GM19025 (cell line): ENCODE data around the gene PARD3B.

Source experiments
- ATAC-seq: cut with Tn5 transposase; IDR thresholded peaks from one replicate; pipeline ENCODE4 v1.9.1; 2021; ENCODE audit warnings: mild to moderate bottlenecking, low read depth, moderate library complexity; ENCODE audit not compliant: unreplicated experiment

Gene PARD3B

GRCh38 chr2:204743393-204743960 is 198.2 kb downstream of the PARD3B start:
- no peak for ATAC-seq

GRCh38 chr2:204744506-204744905 is 199.2 kb downstream of the PARD3B start:
- no peak for ATAC-seq

- no peak for ATAC-seq
Observed at GRCh38 chr2:204748286-204748685, 203.0 kb downstream of the PARD3B start.

DNA sequence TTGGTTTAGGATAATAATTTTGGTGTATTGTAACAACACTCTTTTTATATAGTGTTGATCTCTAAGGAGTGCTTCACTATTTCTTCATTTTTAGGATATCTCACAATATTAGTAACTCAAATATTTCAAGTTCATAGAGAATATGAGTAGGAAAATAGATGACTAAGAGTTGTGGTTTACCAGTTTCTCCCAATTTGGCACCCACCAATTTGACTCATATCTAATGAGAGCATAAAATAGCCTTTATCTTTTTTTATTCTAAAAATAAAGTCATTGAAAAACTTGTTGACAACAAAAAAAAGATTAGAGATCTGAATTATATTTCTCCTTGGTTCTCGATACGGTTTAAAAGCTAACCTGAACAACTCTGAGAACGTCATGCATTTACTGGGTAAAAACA is 204.0 kb downstream of the PARD3B start:
- ATAC-seq, result no peak

DNA sequence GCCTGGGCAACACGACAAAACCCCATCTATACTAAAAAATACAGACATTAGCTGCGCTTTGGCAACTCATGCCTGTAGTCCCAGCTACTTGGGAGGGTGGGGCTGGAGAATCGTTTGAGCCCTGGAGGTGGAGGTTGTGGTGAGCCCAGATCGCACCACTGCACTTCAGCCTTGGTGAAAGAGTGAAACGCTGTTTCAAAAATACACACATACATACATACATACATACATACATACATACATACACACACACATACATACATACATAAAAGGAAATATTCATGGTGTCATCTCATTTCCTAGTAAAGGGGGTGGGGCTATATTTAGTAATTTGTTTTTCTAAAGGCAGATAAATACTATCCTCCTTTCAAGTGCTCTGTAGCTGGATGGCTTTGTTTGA is 205.1 kb downstream of the PARD3B start:
- ATAC-seq, result no peak

GRCh38 chr2:204751472-204751871 is 206.2 kb downstream of the PARD3B start:
- ATAC-seq, result no peak

DNA sequence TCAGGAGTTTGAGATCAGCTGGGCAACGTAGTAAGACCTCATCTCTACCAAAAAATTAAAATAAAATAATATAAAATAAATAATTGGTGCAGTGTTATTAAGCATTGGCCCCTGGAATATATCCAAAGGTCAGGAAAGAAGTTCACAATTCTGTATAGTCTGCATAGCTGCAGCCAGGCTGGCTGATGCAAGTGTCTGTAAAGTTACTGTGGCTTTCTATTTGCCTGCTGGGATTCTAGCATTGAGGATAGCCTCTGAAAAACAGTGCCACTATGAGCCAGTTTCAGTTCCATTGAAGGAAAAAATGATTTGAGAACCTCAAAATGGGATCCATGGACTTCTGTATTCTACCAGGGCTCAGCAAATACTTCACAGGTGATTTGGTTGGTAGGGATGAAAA is 208.6 kb downstream of the PARD3B start:
- no peak for ATAC-seq

- no peak for ATAC-seq
Observed at GRCh38 chr2:204754898-204755297, 209.6 kb downstream of the PARD3B start.

GRCh38 chr2:204763974-204764703 is 218.9 kb downstream of the PARD3B start:
- no peak for ATAC-seq

- no peak for ATAC-seq
Observed at GRCh38 chr2:204770735-204771134, 225.5 kb downstream of the PARD3B start.

GRCh38 chr2:204771721-204772120 is 226.4 kb downstream of the PARD3B start:
- ATAC-seq, result no peak

DNA sequence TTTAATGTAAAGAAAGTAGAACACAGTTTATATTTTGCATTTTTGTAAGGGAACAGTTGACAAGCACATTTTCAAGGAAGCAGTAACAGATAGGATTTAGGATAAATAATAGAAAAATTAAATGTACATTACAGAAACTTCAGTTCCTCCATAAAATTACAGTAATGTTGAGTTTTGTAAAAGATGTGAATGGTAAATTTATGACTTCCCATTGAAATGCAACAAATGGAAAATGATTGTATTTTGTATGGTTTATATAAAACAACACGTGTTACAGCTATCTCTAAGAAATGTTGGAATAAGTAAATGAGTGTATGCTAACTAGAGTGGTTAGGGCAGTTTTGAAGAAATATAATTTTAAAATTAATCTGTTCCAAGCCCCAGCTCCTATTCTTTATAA is 227.3 kb downstream of the PARD3B start:
- no peak for ATAC-seq

DNA sequence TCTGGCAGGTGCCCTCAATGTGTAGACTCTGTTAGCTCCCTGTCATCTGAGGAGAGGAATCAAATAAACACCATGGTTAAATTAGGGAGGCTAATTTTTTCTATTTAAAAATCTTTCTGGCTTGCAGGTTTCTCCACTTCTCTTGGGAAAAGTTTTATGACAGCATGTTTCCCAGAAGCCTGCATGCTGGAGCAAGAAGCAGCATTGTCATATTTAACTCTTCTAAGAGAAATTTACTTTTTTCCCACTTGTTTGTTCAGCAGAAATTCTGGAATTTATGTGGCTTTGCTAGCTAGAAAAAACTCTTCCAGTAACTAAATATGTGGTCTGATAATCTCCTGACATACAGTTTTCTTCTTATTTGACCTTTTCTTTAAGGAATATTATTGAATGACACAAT is 230.5 kb downstream of the PARD3B start:
- ATAC-seq, result no peak

GRCh38 chr2:204776781-204777559 is 231.7 kb downstream of the PARD3B start:
- ATAC-seq, result no peak

DNA sequence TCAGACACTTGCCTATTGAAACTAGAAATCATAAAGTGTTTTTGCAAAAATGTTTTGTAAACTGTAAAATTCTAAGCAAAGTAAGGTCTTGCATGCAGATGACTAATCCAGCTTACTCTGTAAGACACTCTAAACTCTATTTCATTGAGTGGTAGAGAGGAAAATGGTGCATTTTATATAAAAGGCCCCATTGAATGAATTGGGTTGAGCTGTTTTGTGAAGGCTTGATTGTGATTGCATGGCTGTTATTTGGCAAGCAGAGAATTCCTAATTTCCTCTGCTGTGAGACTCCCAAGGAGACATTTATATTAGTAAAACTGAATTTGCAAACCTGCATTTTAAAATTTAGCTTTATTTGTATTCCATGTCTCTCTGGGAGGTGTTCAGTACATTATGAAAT is 234.5 kb downstream of the PARD3B start:
- no peak for ATAC-seq

DNA sequence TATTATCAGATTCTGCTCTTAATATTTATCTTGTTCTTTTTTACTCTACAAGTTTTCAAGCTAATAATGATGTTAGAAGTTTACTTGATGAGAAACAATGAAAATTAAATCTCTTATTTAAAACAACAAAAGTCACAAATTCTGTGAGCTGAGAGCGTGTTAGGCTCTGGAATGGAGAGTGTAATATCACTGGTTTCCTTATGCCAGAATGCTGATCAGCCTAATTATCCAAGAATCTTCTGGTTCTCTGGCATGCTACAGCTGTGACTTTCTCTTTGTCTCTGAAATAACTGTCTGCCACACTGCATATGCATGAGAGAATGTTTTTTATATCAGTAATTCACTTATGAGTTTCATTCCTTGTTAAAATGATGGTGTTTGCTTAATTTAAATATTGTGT is 236.7 kb downstream of the PARD3B start:
- no peak for ATAC-seq

GRCh38 chr2:204790076-204790475 is 244.8 kb downstream of the PARD3B start:
- no peak for ATAC-seq

GRCh38 chr2:204791230-204791629 is 246.0 kb downstream of the PARD3B start:
- no peak for ATAC-seq

DNA sequence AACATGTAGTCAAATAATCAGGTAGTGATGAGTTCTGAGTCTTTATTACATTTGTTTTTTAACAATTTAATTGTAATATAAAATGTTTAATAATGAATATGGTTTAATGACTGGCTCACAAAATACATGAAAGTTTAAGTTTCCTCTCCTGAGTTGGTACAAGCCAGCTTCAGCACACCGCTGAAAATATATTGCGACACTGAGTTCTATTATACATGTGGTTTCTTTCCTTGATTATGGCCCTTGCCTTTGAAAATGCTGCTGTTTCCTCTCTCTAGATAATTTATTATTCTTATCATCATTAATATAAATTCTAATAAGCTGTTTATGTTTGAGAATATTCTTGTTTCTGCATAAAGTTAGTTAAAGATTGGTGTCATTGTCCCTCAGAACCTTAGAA is 249.3 kb downstream of the PARD3B start:
- no peak for ATAC-seq

- no peak for ATAC-seq
Observed at GRCh38 chr2:204795156-204795555, 249.9 kb downstream of the PARD3B start.

DNA sequence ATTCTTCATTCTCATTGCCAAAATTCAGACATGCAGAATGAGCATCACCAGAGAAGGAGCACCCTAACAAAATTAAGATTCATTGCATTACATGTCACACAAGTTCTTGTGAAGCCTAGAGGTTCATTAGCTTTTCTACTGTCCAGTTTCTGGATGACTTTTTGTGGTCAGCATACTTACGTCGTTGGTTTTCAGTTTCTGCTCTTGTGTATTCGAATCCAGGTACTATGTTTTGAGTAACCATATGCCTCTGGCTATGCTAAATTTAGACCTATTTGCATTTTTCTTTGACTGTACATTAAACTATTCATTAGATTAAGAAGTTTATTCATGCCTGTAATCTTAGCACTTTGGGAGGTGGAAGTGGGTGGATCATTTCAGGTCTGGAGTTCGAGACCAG is 251.3 kb downstream of the PARD3B start:
- ATAC-seq, result peak; percentile 61

GRCh38 chr2:204799791-204800190 is 254.5 kb downstream of the PARD3B start:
- ATAC-seq, result no peak
